Activated CD4-positive, alpha-beta memory T cell treated with anti-CD3 and anti-CD28 coated beads, Interleukin-2, amount 10 ng/mL, durations not matched to agents 7 days and 5 days (primary cell): ENCODE data around the gene NAB1. TPM values are rescaled to one million over a fixed set of nuclear protein-coding genes. Genes with fewer than 3 reads are reported as not detected.

Source experiments
- CTCF ChIA-PET: fragments of 350-600 bp; sonication (Branson Sonifier 250); formaldehyde crosslinking; loops from one replicate; lab custom pipeline; 2021; ENCODE audit warnings: antibody characterized with exemption, inconsistent platforms; lab: Charles Lee
- POLR2A ChIA-PET: fragments of 350-600 bp; sonication (Branson Sonifier 250); formaldehyde crosslinking; loops from one replicate; lab custom pipeline; 2021; ENCODE audit warnings: antibody characterized with exemption; lab: Charles Lee
- DNase-seq: peaks from one replicate; pipeline ENCODE4 v3.0.0-alpha.2; 2020
- H3K27ac Mint-ChIP-seq: one replicate; pipeline ENCODE4 v1.8.0; 2021; ENCODE audit warnings: mild to moderate bottlenecking, mixed read lengths
- H3K27me3 Mint-ChIP-seq: one replicate; pipeline ENCODE4 v1.8.0; 2021; ENCODE audit warnings: mixed read lengths
- H3K36me3 Mint-ChIP-seq: one replicate; pipeline ENCODE4 v1.8.0; 2021; ENCODE audit warnings: low read depth, mixed read lengths
- H3K4me1 Mint-ChIP-seq: one replicate; pipeline ENCODE4 v1.8.0; 2021; ENCODE audit warnings: mixed read lengths
- H3K4me3 Mint-ChIP-seq: one replicate; pipeline ENCODE4 v1.8.0; 2021; ENCODE audit warnings: mild to moderate bottlenecking, mixed read lengths
- H3K9me3 Mint-ChIP-seq: one replicate; pipeline ENCODE4 v1.8.0; 2021; ENCODE audit warnings: mixed read lengths
- total RNA-seq, 2 experiments: library from RNA; stranded (reverse); gene quantifications; one replicate each; pipeline ENCODE4 v1.2.3, GENCODE V29; 2021

Gene NAB1
- total RNA-seq, 2 experiments from 2014 or later: 21.7 to 28.1 TPM

DNA sequence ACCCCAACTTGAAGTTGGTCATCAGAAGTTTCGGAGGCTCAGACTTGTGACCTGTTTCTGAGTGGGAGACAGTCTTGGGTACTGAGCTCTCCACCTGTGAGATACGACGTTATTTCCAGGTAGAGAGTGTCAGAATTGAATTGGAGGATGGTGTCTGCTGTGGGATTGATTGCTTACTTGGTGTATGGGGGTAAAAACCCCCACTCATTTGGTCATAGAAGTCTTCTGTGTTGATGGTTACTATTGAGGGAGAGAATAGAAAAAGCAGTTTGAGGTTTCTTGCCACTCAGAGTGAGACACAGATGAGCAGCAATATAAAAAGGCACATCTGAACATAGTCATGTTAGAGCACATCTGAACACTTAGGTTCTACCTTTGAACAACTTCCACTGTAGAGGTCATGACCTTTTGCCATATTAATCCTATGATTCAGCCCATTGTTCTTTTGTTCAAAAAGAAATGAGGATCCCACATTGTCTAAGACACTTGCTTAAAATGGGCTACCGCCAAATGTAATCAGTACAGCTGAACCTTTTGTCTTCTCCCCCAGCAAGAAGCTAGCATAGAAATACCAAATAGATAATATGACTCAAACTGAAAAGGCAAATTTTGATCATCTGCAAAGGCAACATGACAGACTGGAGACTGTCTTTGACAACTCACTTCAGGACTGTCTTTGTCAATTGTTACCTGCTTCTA, 73.3 kb downstream of the NAB1 start:
- Mint-ChIP-seq H3K9me3 (no peaks in the 10 kb centered on the region), H3K27me3 (no peaks in the 10 kb centered on the region), H3K4me1 (peaks cover 52% of the 10 kb centered on the region), H3K27ac (peak overlapping the region; percentile 63), H3K4me3 (peak overlapping the region; percentile 17), H3K36me3 (no peaks in the 10 kb centered on the region)
- POLR2A ChIA-PET: interaction anchor here (1.1 to 1.5 kb wide), 2 partner anchors 46 to 72 kb away, joined by 3 to 6 read pairs; no protein-coding TSS in a partner anchor
- CTCF ChIA-PET: no interaction called here
- no peak for DNase-seq

DNA sequence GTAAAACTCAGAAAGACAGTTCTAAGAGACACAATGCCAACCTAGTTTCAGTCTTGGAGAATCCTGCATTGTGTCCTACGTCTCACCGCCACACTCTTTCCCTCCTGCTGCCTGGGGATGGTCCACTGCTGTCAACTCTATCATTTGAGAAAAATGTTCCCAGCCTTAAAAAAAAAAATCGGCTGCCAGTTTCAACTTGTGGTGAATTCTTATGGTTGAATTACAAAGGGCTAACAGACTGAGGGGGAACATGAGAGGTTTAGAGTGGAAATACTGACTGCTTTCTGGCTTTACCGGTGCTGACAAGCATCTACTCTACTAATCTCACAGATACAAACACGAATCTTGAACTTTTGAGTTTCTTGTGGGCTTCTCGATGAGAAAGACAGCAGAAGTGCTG, 74.0 kb downstream of the NAB1 start:
- Mint-ChIP-seq H3K4me3 (no peak overlapping the region), H3K4me1 (peaks cover 47% of the 10 kb centered on the region)

DNA sequence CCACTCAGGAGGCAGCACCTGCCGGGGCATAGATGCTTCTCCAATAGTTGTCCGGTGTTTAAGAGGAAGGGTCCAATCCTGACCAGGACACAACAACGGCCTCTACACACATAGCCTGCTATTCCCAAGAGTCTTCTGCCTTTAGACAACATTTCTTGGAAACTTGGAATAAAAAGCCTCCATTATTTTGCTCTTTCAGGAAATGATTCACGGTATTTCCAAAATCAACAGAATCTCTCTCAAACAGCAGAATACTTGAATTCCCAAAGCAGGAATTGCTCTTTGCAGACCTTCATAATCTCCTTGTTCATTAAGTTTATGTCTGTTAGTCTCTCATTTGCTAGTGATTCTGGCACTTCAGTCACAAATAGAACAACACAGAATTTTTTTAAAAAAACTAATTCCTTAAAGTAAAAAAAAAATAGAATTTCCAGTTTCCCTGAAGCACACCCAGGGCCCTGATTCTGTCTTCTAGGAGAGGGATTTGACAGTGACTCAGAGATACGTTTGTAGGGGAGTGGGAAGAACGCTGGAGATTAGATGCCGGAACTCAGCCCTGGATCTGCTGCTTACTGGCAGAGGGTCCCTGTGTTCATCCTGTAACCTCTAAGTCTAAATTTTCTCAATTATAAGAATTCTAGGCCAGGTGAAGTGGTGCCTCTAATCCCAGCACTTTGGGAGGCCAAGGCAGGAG, 74.7 kb downstream of the NAB1 start:
- Mint-ChIP-seq H3K4me1 (peaks cover 40% of the 10 kb centered on the region), H3K27ac (no peak overlapping the region), H3K9me3 (no peaks in the 10 kb centered on the region), H3K36me3 (no peaks in the 10 kb centered on the region), H3K4me3 (no peak overlapping the region), H3K27me3 (no peaks in the 10 kb centered on the region)
- POLR2A ChIA-PET: no interaction called here
- CTCF ChIA-PET: no interaction called here
- DNase-seq: no peak

More for the DNA sequence above, 74.0 kb downstream of the NAB1 start:
- Mint-ChIP-seq H3K27me3 (no peaks in the 10 kb centered on the region), H3K9me3 (no peaks in the 10 kb centered on the region), H3K27ac (peak overlapping the region; percentile 51), H3K36me3 (no peaks in the 10 kb centered on the region)
- DNase-seq: no peak
- CTCF ChIA-PET: no interaction called here
- POLR2A ChIA-PET: interaction anchor here (1.1 to 1.5 kb wide), 2 partner anchors 46 to 72 kb away, joined by 3 to 6 read pairs; no protein-coding TSS in a partner anchor

- H3K4me1 Mint-ChIP-seq: peaks cover 20% of the 10 kb centered on the region
- H3K27ac Mint-ChIP-seq: no peak overlapping the region
- no peaks in the 10 kb centered on the region for H3K27me3 Mint-ChIP-seq
- H3K36me3 Mint-ChIP-seq: no peaks in the 10 kb centered on the region
- CTCF ChIA-PET: no interaction called here
- no peaks in the 10 kb centered on the region for H3K9me3 Mint-ChIP-seq
- POLR2A ChIA-PET: no interaction called here
- no peak for DNase-seq
- H3K4me3 Mint-ChIP-seq: no peak overlapping the region
Observed at GRCh38 chr2:190726255-190726654, 77.4 kb downstream of the NAB1 start.

DNA sequence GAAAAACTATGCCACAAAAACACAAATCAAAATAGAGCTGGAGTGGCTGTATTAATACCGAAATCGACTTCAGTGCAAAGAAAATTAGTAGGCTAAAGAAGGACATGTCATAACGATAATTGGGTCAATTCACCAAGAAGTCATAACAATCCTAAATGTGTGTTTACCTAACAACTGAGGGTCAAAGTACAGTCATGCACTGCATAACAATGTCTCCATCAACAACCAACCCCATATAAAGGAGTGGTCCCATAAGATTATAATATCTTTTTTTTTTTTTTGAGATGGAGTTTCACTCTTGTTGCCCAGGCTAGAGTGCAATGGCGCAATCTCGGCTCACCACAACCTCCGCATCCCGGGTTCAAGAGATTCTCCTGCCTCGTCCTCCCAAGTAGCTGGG, 87.5 kb downstream of the NAB1 start:
- no peak for DNase-seq
- ChIA-PET POLR2A (no interaction called here), CTCF (no interaction called here)
- Mint-ChIP-seq H3K27me3 (peaks cover 2% of the 10 kb centered on the region), H3K4me3 (no peak overlapping the region), H3K27ac (no peak overlapping the region), H3K36me3 (no peaks in the 10 kb centered on the region), H3K9me3 (no peaks in the 10 kb centered on the region), H3K4me1 (no peaks in the 10 kb centered on the region)

GRCh38 chr2:190740449-190740848, 91.6 kb downstream of the NAB1 start:
- Mint-ChIP-seq H3K4me3 (no peak overlapping the region), H3K27me3 (peaks cover 5% of the 10 kb centered on the region), H3K9me3 (no peaks in the 10 kb centered on the region), H3K4me1 (no peaks in the 10 kb centered on the region), H3K36me3 (no peaks in the 10 kb centered on the region), H3K27ac (no peak overlapping the region)
- ChIA-PET CTCF (no interaction called here), POLR2A (no interaction called here)
- no peak for DNase-seq

Other genes starting within 250 kb of the NAB1 start
- 10 to 100 TPM; 36.6 to 39.0 TPM for gene MFSD6, start 240.7 kb upstream of the NAB1 start, total RNA-seq
- 10 to 100 TPM; 18.9 to 19.1 TPM for gene NEMP2, start 114.4 kb upstream of the NAB1 start, total RNA-seq
- gene GLS, start 231.7 kb downstream of the NAB1 start, total RNA-seq: 100 to 1,000 TPM; 146 to 150 TPM